Activated gamma-delta T cell treated with Interleukin-2 at 50 U/mL for 16 hours (primary cell): ENCODE measurements around the gene MAZ.
"Not testable (repeated sequence)": the region's sequence is repeated elsewhere in the genome, so short reads cannot be mapped to it uniquely, and the experiment has no call there.

Source experiments
- DNase-seq: peaks from one replicate; pipeline ENCODE4 v3.0.0-alpha.2; 2020

Gene MAZ

GRCh38 chr16:29784901-29785500 lies 21.3 kb upstream of the MAZ start:
- peak; percentile 75 for DNase-seq

- DNase-seq: not testable (repeated sequence)
Measured at GRCh38 chr16:29787155-29787554, 19.2 kb upstream of the MAZ start.

- DNase-seq: no peak
Measured at GRCh38 chr16:29789775-29790182, 16.6 kb upstream of the MAZ start.

GRCh38 chr16:29790183-29790948 lies 16.0 kb upstream of the MAZ start, which contains the start of gene KIF22:
TSS of gene KIF22 (plus strand) at chr16:29790751. CDS start at chr16:29790760, 9 bp downstream.
- DNase-seq: peak; percentile 100

GRCh38 chr16:29790949-29791844 lies 15.1 kb upstream of the MAZ start:
- no peak for DNase-seq

- DNase-seq: no peak
Measured at GRCh38 chr16:29791845-29792807, 14.2 kb upstream of the MAZ start.

- not testable (repeated sequence) for DNase-seq
Measured at GRCh38 chr16:29793153-29793552, 13.2 kb upstream of the MAZ start.

GRCh38 chr16:29794231-29794710 lies 12.1 kb upstream of the MAZ start:
- DNase-seq: no peak

- DNase-seq: no peak
Measured at GRCh38 chr16:29802416-29802935, 3.9 kb upstream of the MAZ start.

GRCh38 chr16:29804020-29804419 lies 2.3 kb upstream of the MAZ start:
- DNase-seq: no peak

GRCh38 chr16:29804455-29805231 lies 1.7 kb upstream of the MAZ start:
- no peak for DNase-seq

- peak; percentile 98 for DNase-seq
Measured at GRCh38 chr16:29805232-29806098, 864 bp upstream of the MAZ start.

GRCh38 chr16:29806641-29807425 lies 504 bp downstream of the MAZ start:
- DNase-seq: peak; percentile 54

GRCh38 chr16:29807426-29808218 lies 1.3 kb downstream of the MAZ start:
- DNase-seq: peak; percentile 81

GRCh38 chr16:29808219-29808900 lies 2.0 kb downstream of the MAZ start:
- no peak for DNase-seq

GRCh38 chr16:29809031-29809747 lies 2.9 kb downstream of the MAZ start:
- no peak for DNase-seq
